ENCODE results near the gene NVL.
A peak's percentile ranks its signal among the peaks of the same experiment; 100 is the strongest.

The NVL gene

DNA sequence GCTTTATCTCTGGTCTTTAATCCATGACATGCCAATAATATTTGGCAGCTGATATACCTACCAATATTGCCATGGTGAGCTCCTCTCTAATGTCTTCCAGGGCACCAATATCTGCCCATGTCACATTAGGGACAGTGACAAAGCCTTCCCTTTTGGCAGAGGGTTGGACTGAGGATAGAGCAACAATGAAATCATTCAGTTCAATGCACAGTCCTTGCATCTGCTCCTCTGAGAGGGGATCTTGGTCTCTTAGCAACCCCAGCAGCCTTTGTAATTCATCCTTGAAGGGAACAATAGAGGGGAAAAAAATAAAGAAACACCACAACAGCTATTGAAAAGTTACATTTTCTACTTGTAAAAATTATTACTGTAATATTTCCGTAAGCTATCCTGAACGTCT, 42.3 kb downstream of the NVL start:
- DNase-seq (ENCODE audit: low read depth, low spot score): no peak

DNA sequence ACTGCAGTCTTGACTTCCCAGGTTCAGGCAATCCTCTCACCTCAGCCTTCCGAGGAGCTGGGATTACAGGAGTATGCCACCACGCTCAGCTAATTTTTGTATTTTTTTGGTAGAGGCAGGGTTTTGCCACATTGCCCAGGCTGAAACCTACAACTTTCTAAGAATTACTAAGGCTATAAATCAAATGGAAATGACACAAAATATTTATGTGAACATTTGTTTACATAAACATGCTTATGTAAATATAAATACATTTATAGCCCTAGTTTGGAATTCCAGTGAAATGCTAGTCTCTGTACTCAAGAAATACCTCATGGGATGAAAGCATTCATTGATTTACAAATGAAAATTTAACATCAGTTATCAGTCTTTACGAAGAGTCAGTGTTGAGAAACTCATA, 47.8 kb downstream of the NVL start:
- DNase-seq (ENCODE audit: low read depth, low spot score): no peak

DNA sequence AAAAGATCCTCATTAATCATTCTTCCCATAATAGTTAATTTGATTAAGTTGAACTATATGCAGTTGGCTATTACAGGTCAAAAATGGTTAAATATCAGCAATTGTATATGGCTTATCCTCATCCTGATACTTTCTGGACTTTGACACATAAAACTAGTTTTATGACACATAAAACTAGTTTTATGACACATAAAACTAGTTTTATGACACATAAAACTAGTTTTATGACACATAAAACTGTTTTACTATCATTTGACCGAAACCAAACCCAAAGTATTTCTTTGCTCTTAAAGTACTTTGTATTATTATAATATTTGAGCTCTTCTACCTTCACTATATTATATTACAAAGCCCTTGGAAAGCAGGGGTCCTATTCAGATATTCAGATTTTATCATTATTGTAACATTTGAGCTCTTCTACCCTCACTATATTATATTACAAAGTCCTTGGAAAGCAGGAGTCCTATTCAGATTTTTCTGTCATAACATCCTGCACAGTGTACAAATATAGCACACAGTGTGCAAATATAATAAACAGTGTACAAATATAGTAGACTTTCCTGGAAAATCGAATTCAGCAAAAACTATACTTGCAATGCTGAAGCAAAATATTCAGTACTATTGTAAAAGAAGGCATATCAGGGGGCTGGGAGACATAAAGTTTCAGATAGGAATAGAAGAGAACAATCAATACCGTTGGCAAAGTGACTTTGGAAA, 53.0 kb downstream of the NVL start:
- no peak for DNase-seq (ENCODE audit: low read depth, low spot score)

GRCh38 chr1:224274970-224275626, 54.9 kb downstream of the NVL start:
- DNase-seq (ENCODE audit: low read depth, low spot score): no peak

GRCh38 chr1:224273641-224274040, 56.3 kb downstream of the NVL start:
- no peak for DNase-seq (ENCODE audit: low read depth, low spot score)

DNA sequence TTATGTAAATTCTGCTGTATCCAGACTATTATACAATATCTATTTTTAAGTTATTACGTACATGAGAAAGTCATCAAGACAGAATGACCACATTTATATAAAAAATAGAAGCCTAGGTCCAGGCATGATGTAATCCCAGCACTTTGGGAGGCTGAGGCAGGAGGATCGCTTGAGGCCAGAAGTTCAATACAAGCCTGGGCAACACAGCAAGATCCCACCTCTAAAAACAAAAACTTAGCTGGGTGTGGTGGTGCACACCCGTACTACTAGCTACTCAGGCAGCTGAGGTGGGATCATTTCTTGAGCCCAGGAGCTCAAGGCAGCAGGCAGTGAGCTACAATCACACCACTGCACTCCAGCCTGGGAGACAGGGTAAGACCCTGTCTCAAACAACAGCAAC, 58.9 kb downstream of the NVL start:
- no peak for DNase-seq (ENCODE audit: low read depth, low spot score)

DNA sequence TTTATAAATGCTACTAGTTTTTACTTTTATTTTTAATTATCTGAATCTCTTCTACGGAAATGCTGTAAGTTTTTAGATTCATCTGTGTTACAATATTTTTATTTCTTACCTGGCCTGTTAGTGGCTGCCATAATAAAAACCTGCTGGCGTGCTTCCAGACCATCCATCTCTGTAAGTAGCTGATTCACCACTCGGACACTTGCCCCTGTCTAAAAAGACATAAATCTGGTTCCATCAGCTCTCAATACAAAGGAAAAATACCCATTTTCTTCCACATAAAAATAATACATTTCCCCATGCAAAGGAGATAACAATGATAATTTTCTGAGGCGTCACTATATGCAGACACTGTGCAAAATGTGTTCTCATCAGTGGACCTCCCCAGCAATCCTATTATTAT, 62.0 kb downstream of the NVL start:
- DNase-seq (ENCODE audit: low read depth, low spot score): no peak

GRCh38 chr1:224266915-224267856, 62.8 kb downstream of the NVL start:
- no peak for DNase-seq (ENCODE audit: low read depth, low spot score)

- no peak for DNase-seq (ENCODE audit: low read depth, low spot score)
Observed at GRCh38 chr1:224266105-224266914, 63.7 kb downstream of the NVL start.

- DNase-seq (ENCODE audit: low read depth, low spot score): no peak
Observed at GRCh38 chr1:224264321-224264720, 65.7 kb downstream of the NVL start.

DNA sequence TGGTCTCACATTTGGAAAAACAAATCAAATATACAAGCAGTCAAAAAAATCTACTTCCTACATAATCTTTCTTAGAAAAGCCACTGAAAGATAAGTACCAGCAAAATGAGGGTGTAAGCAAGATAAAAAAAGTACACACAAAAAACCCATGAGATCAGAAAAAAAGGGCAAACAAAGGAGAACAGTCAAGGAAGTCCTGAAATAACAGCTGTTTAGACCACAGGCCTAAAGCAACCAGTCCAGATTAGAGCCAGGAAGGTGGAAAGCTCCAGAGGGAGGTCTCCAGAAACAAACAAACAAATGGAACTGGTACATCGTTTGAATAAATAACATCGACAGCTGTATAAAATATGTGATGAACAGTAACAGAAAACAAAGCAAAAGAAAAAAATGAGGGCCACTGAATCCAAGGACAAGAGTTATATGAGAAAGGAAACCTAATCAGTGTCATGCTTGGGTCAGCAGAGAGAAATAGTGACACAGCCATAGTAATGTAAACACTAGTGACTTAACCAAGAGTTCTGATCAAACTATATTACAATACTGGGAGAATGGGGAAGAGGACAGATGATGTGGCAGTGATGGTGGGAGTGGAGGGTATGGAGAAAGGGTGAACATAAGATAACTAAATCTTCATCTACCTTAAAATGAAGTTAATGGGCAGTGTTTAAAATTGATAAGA, 67.5 kb downstream of the NVL start:
- DNase-seq (ENCODE audit: low read depth, low spot score): no peak

- no peak for DNase-seq (ENCODE audit: low read depth, low spot score)
Observed at GRCh38 chr1:224259986-224260385, 70.0 kb downstream of the NVL start.

DNA sequence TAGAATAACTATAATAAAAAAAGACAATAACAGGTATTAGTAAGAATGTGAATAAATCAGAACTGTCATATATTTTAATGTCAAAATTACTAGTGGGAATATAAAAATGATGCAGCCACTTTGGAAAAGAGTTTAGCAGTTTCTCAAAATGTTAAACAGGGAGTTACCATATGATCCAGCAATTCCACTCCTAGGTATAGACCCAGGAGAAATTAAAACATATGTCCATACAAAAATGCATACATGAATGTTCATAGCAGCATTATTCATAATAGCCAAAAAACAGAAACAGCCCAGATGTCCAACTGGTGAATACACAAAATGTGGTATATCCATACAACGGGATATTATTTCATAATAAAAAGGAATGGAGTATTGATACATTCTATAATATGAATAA, 71.6 kb downstream of the NVL start:
- no peak for DNase-seq (ENCODE audit: low read depth, low spot score)

- peak; percentile 74 for DNase-seq (ENCODE audit: low read depth, low spot score)
Observed at GRCh38 chr1:224256640-224257039, 73.3 kb downstream of the NVL start.

GRCh38 chr1:224253721-224254120, 76.3 kb downstream of the NVL start:
- no peak for DNase-seq (ENCODE audit: low read depth, low spot score)

- DNase-seq (ENCODE audit: low read depth, low spot score): no peak
Observed at GRCh38 chr1:224252479-224252878, 77.5 kb downstream of the NVL start.

DNA sequence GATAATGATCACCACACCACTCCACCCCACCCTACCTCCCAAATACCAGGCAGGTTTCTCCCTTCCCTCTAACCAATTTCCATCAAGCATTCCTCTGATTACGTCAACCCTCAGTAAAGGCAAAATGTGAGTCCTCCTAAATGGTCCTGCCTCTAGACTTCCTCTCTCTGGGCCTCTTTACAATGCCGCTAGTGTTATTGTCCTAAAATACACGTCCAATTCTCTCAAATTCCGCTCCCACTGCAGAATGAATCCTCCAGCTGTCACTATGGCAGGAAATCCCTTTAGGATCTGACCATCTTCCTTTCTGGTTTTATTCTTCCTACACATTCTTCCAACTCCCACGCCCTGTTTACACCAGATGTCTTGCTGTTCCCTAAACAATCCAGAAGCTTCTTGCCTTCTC, 78.2 kb downstream of the NVL start:
- DNase-seq (ENCODE audit: low read depth, low spot score): peak; percentile 69

- no peak for DNase-seq (ENCODE audit: low read depth, low spot score)
Observed at GRCh38 chr1:224245188-224245587, 84.8 kb downstream of the NVL start.

- DNase-seq (ENCODE audit: low read depth, low spot score): no peak
Observed at GRCh38 chr1:224238756-224239155, 91.2 kb downstream of the NVL start.

DNA sequence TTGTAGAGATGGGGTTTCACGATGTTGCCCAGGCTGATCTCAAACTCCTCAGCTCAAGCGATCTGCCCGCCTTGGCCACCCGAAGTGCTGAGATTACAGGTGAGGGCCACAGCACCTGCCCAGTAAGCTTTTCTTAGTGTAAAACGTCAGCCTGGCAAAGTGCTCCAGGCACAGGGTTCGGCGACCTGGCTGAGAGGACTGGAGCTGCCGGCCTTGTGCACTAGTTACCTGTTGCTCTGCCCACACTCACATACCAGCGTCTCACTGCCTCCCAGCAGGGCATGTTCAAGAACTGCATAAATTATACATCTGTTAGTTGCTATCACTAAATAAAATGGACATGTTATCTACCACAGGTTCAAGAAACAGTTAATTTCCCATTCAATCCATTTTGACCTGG, 91.8 kb downstream of the NVL start:
- no peak for DNase-seq (ENCODE audit: low read depth, low spot score)

Data from ELF-1 (cell line).